SIG-M5 treated with dmso at 0.1 percent for 504 hours (cell line): ENCODE measurements around the gene WNK2.
A peak's percentile ranks its signal among the peaks of the same experiment; 100 is the strongest.

Experiments
- DNase-seq: peaks from one replicate; lab custom pipeline; 2025; ENCODE audit not compliant: unreplicated experiment; lab: John Stamatoyannopoulos, UW

WNK2 gene

DNA sequence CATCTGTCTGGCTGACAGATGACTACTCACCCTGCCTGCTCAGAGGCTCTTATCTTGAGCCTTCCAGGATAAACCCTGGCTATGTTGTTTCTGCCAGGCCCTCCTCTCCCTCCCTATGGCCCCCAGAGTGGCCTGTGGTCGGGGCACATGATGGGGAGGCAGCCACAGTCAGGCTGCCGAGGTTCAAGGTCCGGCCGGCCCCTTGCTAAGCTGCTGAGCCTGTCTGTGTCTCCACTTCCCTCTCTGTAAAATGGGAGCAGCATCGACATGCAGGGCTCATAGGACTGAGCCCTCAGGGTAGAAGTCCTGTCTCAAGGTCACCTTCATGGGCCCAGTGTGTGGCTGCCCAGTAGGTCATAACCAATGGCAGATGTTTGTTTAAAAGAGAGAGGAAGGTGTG, 28.5 kb downstream of the WNK2 start:
- no peak for DNase-seq

DNA sequence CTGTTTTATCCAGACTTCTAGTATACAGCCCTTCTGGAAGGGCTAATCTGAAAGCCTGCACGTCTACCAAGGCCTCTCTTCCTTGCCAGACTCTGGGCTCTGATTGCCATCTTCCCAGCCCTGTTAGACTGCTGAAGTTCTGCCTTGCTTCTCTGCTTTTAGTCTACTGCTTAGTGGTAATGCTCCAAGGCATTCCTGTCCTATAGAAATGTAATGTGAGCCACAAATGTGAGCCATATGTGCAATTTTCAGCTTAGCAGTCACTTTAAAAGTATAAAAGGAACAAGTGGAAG, 32.1 kb downstream of the WNK2 start:
- DNase-seq = no peak

DNA sequence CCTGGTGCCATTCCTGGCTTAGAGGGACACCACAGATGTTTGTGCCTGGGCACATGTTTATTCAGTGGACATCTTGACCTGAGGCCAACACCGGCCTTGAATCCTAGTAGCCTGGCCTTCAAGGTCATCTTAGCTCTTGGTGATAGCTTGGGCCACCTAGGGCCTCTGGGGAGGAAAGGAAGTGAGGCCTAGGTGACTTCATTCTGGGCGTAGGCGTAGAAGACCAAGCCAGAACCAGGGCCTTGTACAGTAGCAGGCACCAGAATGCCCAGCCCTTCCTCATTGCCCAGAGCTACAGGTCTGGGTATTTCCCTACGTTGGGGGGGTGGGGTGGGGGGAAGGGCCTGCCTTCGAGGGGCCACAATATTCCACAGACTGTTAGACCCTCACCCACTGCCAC, 33.8 kb downstream of the WNK2 start:
- DNase-seq = no peak

DNA sequence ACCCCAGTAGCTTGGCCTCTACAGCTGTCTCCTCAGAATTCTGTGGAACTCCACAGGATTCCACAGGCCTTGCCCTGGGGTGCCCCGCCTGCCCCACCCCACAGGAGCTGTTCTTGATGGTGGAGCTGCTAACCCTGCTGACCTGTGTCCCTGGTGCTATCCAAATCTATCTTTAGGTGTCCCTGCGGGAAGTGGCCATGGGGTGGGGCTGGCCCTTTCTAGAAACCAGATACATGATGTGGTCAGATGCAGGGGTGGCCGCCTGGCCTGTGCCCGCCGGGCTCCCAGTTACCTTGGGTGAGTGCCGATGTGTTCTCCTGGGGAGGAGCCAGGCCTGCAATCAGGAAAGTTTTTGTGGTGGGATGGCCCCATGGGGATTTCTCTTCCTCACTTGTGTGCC, 34.2 kb downstream of the WNK2 start:
- no peak for DNase-seq

DNA sequence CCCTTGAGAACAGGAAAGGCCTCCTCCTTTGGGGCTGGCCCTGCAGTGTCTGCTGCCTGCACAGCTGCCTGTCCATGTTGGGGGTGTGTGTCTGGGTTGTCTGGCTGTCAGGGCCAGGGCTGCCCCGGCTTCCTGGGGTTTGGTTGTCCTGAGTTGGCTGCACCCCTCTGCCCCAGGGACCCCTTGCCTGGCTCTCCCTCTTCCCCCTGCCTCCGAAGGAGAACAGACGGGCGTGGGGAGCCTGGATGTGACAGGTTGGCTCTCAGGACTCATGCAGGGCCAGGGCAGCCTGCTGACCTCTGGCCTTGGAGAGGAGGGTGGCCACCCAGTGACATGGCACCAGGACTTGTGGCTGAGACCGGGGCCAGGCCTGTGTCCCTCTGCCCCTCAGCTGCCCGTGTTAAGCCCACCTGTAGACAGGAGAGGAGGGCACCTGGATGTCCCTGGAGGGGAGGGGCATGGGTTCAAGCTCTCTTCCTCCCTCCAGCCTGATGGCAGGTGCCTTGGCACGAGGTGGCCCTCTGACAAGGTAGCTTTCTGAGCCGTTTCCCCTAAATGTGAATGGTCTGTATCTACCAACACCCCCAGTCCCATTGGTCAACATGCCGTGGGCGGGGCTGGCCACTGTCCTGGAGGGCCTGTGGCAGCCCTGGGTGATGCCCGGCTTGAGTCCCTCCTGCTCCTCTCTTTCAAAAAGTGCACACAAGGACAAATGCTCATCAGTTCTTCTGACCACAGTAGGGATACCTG, 34.9 kb downstream of the WNK2 start:
- no peak for DNase-seq

DNA sequence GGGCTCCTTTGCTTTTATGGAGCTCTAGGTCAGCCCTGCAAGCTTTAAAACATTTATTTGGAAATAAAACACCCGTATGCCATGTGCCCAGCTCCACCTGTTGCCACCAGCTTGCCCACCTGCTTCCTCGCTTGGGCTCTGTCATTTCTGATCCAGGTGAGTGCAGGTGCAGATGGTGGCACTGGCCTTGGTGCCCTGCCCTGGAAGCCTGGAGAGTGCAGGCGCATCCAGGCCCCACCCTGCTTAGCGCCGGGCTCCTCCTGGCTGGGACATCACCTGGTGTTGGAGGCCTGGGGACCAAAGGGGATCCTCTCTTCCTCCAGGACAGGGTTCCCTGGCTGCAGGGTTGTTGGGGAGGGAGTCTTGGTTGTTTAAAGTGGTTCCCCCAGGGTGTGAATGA, 35.8 kb downstream of the WNK2 start:
- DNase-seq = no peak

DNA sequence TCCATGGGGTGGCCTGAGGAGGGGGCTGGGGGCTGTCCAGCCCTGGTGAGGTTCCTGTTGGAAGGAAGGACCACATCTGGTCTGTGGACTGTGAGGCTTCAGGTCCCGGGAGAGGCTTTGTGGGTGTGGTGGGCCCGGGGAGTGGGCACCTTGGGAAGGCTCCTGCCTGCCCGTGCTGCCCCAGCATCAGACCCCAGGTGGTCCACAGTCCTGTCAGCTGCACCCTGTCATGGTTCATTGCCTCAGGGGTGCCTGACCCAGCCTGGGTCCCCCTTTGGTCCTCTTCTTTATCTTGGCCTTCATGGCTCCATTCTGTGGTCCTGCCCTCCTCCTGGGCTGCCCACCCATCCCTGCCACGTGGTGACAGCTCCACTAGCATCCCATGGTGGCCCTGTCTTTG, 36.7 kb downstream of the WNK2 start:
- DNase-seq = no peak

DNA sequence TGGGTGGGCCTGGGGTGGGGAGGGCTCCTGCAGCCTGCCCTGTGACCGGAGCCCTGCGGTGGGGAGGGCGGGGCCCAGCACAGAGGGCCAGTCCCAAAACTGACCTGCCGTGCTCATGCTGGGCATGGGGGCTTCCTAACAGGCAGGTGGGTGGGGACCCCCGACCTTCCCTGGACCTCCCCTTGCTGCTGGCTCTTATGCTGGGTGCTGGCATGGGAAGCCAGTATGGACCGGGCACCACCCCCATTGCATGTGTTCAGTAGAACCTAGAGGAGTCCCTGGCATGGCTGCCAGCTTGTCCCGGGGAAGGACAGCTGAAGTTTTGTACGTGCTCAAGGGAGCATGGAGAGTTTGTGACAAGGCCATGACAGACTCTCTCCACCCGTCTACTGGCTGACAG, 37.1 kb downstream of the WNK2 start:
- DNase-seq = no peak

DNA sequence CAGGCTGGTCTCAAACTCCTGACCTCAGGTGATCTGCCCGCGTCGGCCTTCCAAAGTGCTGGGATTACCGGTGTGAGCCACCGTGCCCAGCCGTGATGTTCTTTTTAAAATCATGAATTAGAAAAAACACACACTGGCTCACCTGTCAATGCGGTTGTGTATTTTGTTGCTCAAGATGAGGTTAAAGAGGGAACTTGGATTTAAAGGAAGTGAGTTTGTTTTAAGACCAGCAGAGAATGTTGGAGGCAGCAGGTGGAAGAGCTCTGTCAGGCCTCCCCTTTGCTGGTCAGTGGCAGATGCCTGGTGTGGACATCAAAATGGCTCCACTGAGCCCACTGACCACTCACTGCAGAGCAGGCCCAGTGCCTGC, 38.9 kb downstream of the WNK2 start:
- no peak for DNase-seq

DNA sequence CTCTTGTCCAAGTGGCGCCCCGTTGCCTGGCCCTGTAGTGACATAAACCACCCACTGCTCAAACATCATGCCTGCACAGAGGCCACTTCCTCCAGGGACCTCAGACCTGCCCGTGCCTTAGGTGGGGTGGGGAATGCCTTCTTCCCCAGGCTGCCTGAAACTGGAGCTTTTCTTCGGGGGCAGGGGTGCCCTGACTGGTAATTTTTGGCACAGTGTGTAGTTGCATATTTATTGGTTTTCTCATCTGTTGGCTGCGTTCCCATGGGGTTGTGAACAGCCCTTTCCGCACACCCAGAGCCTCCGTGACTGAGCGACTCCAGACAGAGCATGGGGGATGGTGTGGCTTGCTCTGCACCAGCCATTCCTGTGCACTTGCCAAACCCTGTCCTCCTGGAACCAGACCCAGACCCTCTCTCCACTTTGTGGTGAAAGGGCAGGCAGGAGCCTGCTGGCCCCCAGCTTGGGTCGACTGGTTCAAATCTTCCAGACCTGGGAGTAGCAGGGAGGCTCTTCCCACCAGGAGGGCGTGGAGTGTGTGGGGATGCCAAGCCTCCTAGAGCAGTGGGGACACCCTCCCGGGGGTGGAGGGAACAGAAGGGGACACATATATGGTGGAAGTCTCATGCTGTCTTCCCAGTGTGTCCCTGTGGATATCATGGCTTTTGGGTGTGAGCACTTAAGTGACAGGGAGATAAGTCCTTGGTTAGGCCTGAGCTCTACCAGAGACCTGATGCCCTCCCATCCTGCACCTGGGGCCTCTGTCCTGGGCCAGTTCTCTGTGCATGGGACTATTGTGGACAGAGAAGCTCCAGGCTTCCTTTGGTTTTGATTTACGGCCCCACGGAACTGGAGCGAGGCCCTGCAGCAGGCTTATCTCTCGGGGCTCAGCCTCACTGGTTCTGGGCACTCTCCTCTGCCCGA, 39.6 kb downstream of the WNK2 start:
- DNase-seq = peak; percentile 23

DNA sequence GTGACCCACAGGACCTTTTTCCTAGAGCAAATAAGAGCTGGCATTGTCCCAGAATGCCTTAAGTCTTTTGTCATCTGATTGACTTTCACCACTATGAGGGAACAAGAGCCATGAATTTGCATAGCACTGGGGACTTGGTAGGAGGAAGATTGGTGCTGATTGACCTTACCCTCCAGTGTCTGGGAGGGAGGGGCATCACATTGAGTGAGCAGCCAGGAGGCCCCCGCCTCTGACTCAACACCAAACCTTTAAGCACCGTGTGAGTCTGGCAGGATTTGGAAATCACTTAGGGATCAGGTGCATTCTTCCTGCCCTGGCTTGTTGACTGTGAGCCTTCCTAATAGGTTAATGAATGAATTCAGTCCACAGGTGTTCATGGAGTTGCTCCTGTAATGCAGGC, 40.7 kb downstream of the WNK2 start:
- DNase-seq = peak; percentile 50

DNA sequence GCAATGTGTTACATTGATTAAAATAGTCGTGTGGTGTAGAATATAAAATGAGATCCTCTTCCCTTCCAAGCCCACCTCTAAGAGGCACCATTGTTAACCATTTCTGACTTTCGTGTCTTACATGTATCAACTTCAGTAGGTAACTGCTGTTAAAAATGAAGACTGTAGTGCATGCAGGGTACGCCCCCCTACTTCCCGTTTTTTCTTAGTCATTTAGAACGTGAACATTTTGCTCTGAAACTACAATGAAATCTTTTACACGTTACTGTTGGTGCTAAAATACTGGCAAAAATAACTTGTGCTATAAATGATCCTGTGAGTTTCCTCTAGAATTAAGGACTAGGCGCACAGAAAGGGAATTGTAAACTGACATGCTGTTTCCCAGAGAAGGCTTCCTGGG, 41.5 kb downstream of the WNK2 start:
- peak; percentile 46 for DNase-seq

DNA sequence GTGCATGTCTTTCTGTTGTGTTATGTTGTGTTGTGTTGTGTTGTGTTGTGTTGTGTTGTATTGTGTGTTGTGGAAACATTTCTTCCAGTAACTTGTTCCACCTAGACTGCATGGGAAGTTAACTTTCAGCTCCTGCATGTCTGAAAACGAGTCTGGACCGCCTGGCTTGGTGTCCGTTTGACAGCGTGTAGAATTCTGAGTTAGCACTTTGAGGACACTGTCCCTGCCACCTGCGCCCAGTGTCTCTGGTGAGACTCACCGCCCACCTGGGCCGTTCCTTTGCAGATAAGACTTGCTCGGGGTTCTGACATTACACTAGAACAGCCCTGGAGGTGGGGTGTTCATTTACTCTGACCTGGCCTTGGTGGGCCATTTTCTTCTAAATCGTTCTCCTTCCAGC, 42.0 kb downstream of the WNK2 start:
- DNase-seq = no peak

DNA sequence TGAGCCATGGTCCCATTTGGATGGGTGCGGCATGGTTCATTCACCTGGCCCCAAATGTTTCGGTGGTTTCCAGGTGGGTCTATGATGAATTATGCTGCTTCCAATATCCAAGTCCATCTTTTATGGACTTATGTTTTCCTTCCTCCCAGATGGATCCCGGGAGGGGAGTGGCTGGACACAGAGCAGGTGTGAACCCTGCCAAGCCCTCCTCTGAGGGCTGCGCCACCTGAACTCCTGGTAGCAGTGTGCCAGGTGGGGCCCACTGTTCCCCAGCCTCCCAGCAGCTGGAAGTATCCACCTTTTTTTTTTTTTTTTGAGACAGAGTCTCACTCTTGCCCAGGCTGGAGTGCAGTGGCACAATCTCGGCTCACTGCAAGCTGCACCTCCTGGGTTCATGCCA, 42.9 kb downstream of the WNK2 start:
- no peak for DNase-seq

DNA sequence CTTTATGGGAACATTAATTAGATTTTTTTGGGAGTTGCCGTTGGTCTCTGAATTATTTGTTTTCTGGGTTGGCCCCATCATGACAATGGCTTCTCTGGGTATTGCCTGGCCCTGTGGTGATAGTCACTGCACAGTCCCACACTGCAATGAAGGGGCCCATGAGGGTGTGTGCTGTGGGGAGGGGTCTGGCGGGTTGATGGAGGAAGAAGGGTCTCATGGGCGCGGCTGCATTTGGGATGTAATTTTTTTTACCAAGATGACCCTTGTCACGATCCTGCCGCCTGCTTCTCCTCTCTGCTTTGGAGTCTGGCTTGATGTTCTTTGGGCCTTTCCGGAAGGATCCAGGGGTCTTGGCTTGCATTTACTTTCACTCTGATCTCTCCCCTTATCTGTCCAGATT, 44.1 kb downstream of the WNK2 start:
- DNase-seq = no peak

DNA sequence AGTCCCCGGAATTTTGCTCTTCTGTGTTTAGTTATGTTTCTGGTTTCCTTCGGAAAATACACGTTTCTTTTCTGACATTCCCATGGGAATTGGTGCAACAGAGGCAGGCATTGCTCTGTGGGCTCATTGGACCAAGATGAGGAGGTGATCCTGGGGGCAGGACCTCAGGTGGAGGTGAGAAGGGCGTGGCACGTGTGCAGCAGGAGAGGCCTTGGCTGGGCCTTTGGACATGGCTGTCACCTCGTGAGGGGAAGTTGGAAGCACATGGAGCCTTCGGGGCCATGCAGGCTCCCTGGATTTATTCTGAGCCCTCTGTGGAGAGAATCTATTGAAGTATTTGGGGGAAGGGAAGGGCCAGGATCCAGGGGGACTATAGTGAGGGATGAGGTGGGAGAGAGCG, 44.5 kb downstream of the WNK2 start:
- DNase-seq = no peak

DNA sequence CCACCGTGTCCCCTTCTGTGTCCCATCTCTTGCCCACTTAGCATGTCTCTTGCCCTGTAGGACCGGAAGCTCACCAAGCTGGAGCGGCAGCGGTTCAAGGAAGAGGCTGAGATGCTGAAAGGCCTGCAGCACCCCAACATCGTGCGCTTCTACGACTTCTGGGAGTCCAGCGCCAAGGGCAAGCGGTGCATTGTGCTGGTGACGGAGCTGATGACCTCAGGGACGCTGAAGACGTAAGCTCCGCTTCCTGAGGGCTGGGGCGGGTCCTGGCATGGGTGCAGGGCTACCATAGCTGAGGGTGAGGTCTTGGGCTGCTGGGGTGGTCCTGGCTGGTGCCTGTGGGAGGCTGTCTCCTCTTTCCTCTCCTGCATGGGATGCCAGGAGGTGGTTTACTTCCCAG, 45.7 kb downstream of the WNK2 start:
- DNase-seq = no peak

DNA sequence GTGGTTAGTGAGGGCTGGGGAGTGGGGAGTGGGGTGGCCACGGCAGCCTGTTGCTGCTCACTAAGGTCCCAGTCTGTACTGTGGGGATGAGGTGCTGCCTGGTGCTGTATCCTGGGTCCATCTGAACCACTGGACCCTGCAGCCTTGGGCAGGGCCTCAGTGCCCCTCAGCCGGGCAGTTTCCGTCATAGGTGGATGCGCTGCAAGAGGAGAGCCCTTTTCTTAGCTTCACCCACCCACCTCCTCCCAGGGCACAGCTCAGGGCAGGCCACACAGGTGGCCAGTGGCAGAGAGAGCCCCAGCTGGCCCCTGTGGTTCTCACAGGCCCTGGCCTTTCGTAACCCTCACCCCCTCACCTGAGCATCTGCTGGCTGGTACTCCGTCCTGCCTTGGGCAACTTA, 46.2 kb downstream of the WNK2 start:
- no peak for DNase-seq

DNA sequence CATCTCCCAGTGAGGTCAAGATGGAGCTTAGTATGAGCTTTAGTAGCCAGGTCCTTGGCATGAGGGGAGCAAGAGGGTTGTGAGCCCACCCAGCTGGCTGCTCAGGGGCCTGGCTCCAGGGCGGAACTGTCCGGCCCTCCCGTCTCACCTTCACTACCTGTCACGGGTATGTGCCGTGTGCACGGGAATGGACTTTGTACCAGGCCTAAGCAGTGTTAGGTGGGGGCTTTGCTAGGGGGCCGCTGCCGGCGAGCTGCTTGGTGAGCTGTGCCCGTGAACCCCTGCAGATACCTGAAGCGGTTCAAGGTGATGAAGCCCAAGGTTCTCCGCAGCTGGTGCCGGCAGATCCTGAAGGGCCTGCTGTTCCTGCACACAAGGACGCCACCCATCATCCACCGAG, 46.7 kb downstream of the WNK2 start:
- no peak for DNase-seq

DNA sequence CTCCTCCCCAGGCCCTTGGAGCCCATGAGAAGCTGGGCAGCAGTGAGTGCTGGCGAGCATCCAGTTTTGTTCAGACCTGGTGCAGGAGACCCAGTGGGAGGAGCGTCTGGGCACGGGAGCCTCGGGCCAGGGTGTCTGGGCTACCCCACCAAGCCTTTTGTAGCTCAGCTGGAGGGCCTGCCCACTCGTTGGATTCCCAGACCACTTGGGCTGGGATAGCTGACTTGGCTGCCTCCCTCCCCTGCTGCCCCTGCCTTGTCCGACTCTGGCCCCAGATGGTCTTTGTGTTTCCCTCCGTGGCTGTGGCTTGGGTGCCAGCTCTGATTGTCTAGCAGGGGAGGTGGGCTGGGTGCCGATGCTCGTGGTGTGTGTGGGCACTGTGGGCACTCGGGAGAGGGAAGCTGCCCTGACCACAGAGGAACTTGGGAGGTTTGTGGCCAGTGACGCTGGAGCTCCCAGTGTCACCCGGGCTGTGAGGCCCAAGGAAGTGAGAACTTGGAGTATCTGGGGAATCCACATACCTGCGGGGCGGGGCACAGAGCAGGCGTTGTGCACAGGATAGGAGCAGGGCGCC, 47.3 kb downstream of the WNK2 start:
- DNase-seq = no peak

DNA sequence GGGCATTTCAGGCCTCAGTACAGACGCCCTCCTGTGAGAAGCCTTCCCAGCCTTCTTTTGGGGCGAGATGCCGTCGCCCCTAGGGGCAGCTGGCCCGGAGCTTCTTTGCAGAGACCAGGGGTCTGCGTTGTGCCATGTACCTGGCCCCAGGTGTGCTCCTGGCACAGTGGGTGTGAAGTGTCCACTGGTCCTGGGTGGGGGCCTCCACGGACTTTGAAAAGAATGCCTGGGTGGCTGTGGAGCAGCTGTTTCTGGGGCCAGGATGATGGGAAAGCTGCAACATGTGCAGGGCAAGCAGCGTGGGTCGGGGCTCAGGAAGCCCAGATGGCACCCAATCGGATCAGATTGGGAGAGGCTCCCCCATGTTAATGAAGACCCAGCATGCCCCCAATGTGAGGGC, 47.8 kb downstream of the WNK2 start:
- no peak for DNase-seq

DNA sequence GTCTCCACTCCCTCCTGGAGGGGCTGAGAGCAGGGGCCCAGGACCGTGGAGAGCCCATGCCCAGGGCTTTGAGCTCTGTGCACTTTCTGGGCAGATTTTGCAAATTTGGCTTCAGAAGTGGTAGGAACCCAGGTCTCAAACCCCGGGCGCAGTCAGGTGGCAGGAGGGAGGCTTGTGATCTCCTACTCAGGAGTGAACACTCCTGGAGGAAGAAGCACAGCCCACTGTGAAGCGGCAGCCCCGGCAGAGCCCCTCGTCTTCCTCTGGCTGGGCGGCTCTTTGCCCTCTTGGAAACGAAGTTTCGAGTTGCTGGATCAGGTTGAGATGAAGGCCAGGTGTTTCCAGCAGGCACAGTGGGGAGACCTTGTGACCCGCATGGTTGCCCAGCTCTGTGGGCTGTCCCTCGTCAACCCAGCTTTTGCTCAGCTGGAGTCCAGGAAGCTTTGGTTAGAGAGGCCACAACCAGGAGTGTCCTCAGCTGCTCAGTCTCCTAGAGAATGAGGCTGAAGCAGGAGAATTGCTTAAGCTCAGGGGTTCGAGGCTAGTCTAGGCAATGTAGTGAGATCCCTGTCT, 48.5 kb downstream of the WNK2 start:
- no peak for DNase-seq
